EH (cell line): ENCODE measurements around the gene SCGB2A2.

Source experiments
- DNase-seq: peaks from one replicate; pipeline ENCODE4 v3.0.0-alpha.2; 2015; ENCODE audit warnings: low read depth

SCGB2A2 gene

DNA sequence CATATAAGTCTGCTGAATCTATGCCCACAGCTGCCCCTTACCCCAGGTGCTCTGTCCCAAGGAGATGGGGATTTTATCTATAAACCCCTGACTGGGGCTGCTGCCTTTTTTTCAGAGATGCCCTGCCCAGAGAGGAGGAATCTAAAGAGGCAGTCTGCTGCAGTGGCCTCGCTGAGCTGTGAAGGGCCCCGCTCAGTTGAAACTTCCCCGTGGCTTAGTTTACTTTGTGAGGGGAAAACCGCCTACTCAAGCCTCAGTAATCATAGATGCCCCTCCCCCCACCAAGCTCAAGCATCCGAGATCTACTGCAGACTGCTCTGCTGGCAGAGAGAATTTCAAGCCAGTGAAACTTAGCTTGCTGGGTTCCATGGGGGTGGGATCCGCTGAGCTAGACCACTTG lies 36.3 kb downstream of the SCGB2A2 start:
- DNase-seq, result no peak

GRCh38 chr11:62307950-62308349 lies 38.0 kb downstream of the SCGB2A2 start:
- no peak for DNase-seq

- no peak for DNase-seq
Observed at GRCh38 chr11:62309991-62310390, 40.0 kb downstream of the SCGB2A2 start.

DNA sequence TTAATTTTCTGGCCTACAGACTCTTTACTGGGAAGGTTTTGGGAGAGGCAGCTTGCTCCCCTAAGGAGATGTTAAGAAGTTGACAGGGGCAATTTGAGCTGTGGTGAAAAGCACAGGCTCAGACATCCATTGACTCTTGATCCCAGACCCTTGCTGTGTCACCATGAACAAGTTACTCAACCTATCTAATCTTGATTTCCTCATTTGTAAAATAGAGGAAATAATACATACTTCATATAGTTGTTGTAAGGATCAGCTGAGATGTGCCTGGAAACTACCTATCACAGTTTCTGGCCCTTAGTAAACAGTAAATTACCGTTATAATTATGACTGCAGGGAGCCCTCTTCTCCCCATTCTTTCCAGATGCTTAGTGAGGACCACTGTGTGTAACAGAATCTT lies 45.5 kb downstream of the SCGB2A2 start:
- no peak for DNase-seq

- no peak for DNase-seq
Observed at GRCh38 chr11:62322524-62322923, 52.6 kb downstream of the SCGB2A2 start.
